ENCODE results near the gene PPP2R1B. TPM values are rescaled to one million over a fixed set of nuclear protein-coding genes. Genes with fewer than 3 reads are reported as not detected.

The PPP2R1B gene
- total RNA-seq, 1 experiment from 2014 or later = 27.3 TPM

DNA sequence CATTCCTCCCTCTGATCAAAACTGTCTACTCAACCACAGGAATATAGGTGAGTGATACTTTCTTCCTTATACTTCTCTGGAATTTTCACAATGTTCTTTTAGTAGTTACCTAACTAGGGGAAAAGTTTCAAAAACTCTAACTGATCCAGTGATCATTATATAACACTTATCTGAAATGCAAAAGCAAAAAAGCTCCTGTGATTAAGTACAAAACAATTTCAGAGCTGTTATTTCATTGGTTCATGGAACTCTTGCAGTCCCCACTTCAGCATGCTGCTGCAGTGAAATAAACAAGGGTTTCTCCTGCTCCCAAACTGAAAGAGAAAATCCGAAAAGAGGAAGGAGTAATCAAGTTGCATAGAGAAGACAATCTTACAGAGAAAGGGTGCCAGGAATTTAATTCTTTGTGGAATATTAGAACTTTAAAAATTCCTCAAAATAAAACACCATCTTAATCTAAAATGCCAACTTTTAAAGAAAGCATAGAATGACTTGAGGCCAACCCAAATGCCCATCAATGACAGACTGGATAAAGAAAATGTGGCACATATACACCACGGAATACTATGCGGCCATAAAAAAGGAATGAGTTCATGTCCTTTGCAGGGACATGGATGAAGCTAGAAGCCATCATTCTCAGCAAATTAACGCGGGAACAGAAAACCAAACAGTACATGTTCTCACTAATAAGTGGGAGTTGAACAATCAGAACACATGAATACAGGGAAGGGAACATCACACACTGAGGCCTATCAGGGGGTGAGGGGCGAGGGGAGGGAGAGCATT, 20.3 kb downstream of the PPP2R1B start:
- Mint-ChIP-seq H3K27ac (ENCODE audit: low read depth, unreplicated experiment) (peak overlapping the region; percentile 90), H3K4me1 (ENCODE audit: insufficient read depth, unreplicated experiment) (peaks cover 24% of the 10 kb centered on the region), H3K36me3 (ENCODE audit: insufficient read depth, unreplicated experiment) (peaks cover 90% of the 10 kb centered on the region), H3K4me3 (ENCODE audit: unreplicated experiment) (peak overlapping the region; percentile 4), H3K27me3 (ENCODE audit: insufficient read depth, unreplicated experiment) (no peaks in the 10 kb centered on the region), H3K9me3 (ENCODE audit: unreplicated experiment) (no peaks in the 10 kb centered on the region)
- intact Hi-C loops (cut with micrococcal nuclease) = no loop called here
- no peak for DNase-seq (ENCODE audit: unreplicated experiment)
- no TSS peak for BruUV-seq (replicated peaks)
- ChIA-PET CTCF (interaction anchor here (0.6 to 1.0 kb wide), 2 partner anchors 19 to 32 kb away, joined by 3 to 4 read pairs; no protein-coding TSS in a partner anchor), POLR2A (interaction anchor here (0.7 to 3.5 kb wide), 3 partner anchors 11 to 21 kb away, joined by 3 to 15 read pairs (median 3); partner anchors contain the start of gene PPP2R1B)
- no peak for TF ChIP-seq CTCF (IDR thresholded peaks at IDR 0.05; ENCODE audit: unreplicated experiment)

- intact Hi-C loops (cut with micrococcal nuclease) = no loop called here
- peak overlapping the region; percentile 24 for H3K27ac Mint-ChIP-seq (ENCODE audit: low read depth, unreplicated experiment)
- no TSS peak for BruUV-seq (replicated peaks)
- H3K36me3 Mint-ChIP-seq (ENCODE audit: insufficient read depth, unreplicated experiment) = peaks cover 91% of the 10 kb centered on the region
- CTCF ChIA-PET = interaction anchor here (0.9 kb wide), 1 partner anchor 33 kb away, joined by 3 read pairs; no protein-coding TSS in a partner anchor
- no peak for TF ChIP-seq CTCF (IDR thresholded peaks at IDR 0.05; ENCODE audit: unreplicated experiment)
- peaks cover 24% of the 10 kb centered on the region for H3K4me1 Mint-ChIP-seq (ENCODE audit: insufficient read depth, unreplicated experiment)
- no peak for DNase-seq (ENCODE audit: unreplicated experiment)
- no peaks in the 10 kb centered on the region for H3K27me3 Mint-ChIP-seq (ENCODE audit: insufficient read depth, unreplicated experiment)
- POLR2A ChIA-PET = interaction anchor here (1.4 to 1.8 kb wide), 2 partner anchors 11 to 21 kb away, joined by 4 to 11 read pairs; no protein-coding TSS in a partner anchor
- no peaks in the 10 kb centered on the region for H3K9me3 Mint-ChIP-seq (ENCODE audit: unreplicated experiment)
- H3K4me3 Mint-ChIP-seq (ENCODE audit: unreplicated experiment) = no peak overlapping the region
Measured at GRCh38 chr11:111743700-111744099, 22.5 kb downstream of the PPP2R1B start.

DNA sequence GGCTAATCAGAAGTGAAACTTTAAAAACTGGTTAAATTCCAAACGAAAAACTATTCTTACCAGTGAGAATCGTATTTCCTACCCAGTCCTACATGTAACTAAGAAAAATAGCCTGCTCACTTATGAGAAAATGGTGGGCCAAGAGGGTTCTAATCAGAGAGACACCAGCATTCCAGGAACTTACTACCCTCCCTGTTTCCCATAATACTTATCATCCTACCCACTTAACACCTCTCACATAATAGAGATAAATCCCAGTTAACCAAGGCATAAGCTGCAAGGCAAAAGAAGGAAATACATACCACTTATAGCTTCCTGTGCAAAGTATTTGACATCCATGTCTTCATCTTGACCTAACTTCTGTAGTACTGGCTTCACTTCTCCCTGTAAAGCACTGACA, 24.4 kb downstream of the PPP2R1B start:
- H3K27me3 Mint-ChIP-seq (ENCODE audit: insufficient read depth, unreplicated experiment) = no peaks in the 10 kb centered on the region
- H3K4me1 Mint-ChIP-seq (ENCODE audit: insufficient read depth, unreplicated experiment) = peaks cover 22% of the 10 kb centered on the region
- peaks cover 85% of the 10 kb centered on the region for H3K36me3 Mint-ChIP-seq (ENCODE audit: insufficient read depth, unreplicated experiment)
- ChIA-PET CTCF (interaction anchor here (0.6 kb wide), 1 partner anchor 15 kb away, joined by 3 read pairs; no protein-coding TSS in a partner anchor), POLR2A (interaction anchor here (0.7 to 1.8 kb wide), 4 partner anchors 13 to 23 kb away, joined by 3 to 11 read pairs (median 4); no protein-coding TSS in a partner anchor)
- no peak overlapping the region for H3K27ac Mint-ChIP-seq (ENCODE audit: low read depth, unreplicated experiment)
- H3K9me3 Mint-ChIP-seq (ENCODE audit: unreplicated experiment) = no peaks in the 10 kb centered on the region
- no peak overlapping the region for H3K4me3 Mint-ChIP-seq (ENCODE audit: unreplicated experiment)
- DNase-seq (ENCODE audit: unreplicated experiment) = no peak
- BruUV-seq (replicated peaks) = no TSS peak
- no peak for TF ChIP-seq CTCF (IDR thresholded peaks at IDR 0.05; ENCODE audit: unreplicated experiment)
- intact Hi-C loops (cut with micrococcal nuclease) = no loop called here

DNA sequence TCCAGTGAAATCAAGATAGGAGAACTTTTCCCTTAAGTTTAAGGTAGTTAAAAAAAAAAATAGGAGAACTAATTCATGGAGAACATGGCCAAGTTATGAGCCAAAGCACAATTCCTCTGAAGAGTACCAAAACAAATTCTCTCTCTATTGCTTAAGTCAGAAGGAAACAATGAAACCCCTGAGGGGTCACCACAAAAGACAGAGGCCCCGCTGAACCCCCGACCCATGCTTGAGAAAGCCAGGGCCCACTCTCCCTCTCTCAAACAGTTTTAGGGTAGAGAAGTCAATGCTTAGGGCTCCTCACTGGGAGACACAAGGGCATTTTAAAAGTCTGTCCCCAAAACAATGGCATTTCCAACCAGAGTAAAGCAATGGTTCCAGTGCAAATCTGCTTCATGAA, 26.9 kb downstream of the PPP2R1B start:
- Mint-ChIP-seq H3K27me3 (ENCODE audit: insufficient read depth, unreplicated experiment) (no peaks in the 10 kb centered on the region), H3K36me3 (ENCODE audit: insufficient read depth, unreplicated experiment) (peaks cover 68% of the 10 kb centered on the region), H3K4me1 (ENCODE audit: insufficient read depth, unreplicated experiment) (peaks cover 31% of the 10 kb centered on the region), H3K4me3 (ENCODE audit: unreplicated experiment) (no peak overlapping the region), H3K9me3 (ENCODE audit: unreplicated experiment) (no peaks in the 10 kb centered on the region), H3K27ac (ENCODE audit: low read depth, unreplicated experiment) (peak overlapping the region; percentile 99)
- intact Hi-C loops (cut with micrococcal nuclease) = no loop called here
- CTCF ChIA-PET = interaction anchor here (0.5 to 1.8 kb wide), 3 partner anchors 38 to 139 kb away, joined by 4 to 5 read pairs (median 4); no protein-coding TSS in a partner anchor
- no peak for DNase-seq (ENCODE audit: unreplicated experiment)
- POLR2A ChIA-PET = interaction anchor here (0.6 to 1.1 kb wide), 4 partner anchors 10 to 93 kb away, joined by 3 to 4 read pairs (median 3); no protein-coding TSS in a partner anchor
- TF ChIP-seq CTCF (IDR thresholded peaks at IDR 0.05; ENCODE audit: unreplicated experiment) = no peak
- no TSS peak for BruUV-seq (replicated peaks)

Data from MCF 10A (cell line).